GM13977 (cell line): Measurements from ENCODE around the gene PML.

Experiments
- DNase-seq: peaks from one replicate; pipeline ENCODE4 v3.0.0; 2012; ENCODE audit warnings: low spot score
- CTCF ChIP-seq: IDR thresholded peaks from 2 replicates; pipeline ENCODE4 v1.5.1; 2012; ENCODE audit warnings: mild to moderate bottlenecking, control low read depth; ENCODE audit not compliant: insufficient read depth; ENCODE audit errors: extremely low read depth, missing control alignments
- in situ Hi-C: fragments of 300-500 bp; cut with MboI; formaldehyde crosslinking; loops from one replicate; pipeline ENCODE4 v1.12.0; 2022; ENCODE audit warnings: low sequenced_read_pairs, low pct_unique_long_range_greater_than_20kb, mixed read lengths, inconsistent platforms; ENCODE audit not compliant: unreplicated experiment

PML gene

GRCh38 chr15:74032606-74033561, 38.4 kb downstream of the PML start:
- no peak for DNase-seq
- TF ChIP-seq CTCF = no peak
- in situ Hi-C loops = no loop called here

- TF ChIP-seq CTCF = no peak
- no peak for DNase-seq
- in situ Hi-C loops = no loop called here
Observed at GRCh38 chr15:74034206-74034755, 39.8 kb downstream of the PML start.

- in situ Hi-C loops = no loop called here
- no peak for DNase-seq
- TF ChIP-seq CTCF = no peak
Observed at GRCh38 chr15:74035121-74036017, 40.9 kb downstream of the PML start.

- in situ Hi-C loops = no loop called here
- DNase-seq = no peak
- TF ChIP-seq CTCF = no peak
Observed at GRCh38 chr15:74036271-74037170, 42.0 kb downstream of the PML start.

- DNase-seq = no peak
- in situ Hi-C loops = no loop called here
- TF ChIP-seq CTCF = no peak
Observed at GRCh38 chr15:74037171-74038117, 42.9 kb downstream of the PML start.
